Sigmoid colon (tissue), 3 donors: ENCODE measurements around the gene DNER.

ENCODE experiments used
- CTCF ChIP-seq, 4 experiments: fragments of 450-650 bp in 3 of 4; fragments of 200-600 bp in 1 of 4; IDR thresholded peaks; one replicate each; pipeline ENCODE4 v1.5.1; 2016 to 2019; ENCODE audit warnings: antibody characterized with exemption in 4 of 4, mild to moderate bottlenecking in 3 of 4, moderate library complexity in 2 of 4
- POLR2A ChIP-seq, 2 donors: fragments of 450-650 bp; IDR thresholded peaks; one replicate each; pipeline ENCODE4 v1.6.1; 2016; ENCODE audit warnings: antibody characterized with exemption in 2 of 2, mild to moderate bottlenecking in 2 of 2, moderate library complexity in 2 of 2

DNA sequence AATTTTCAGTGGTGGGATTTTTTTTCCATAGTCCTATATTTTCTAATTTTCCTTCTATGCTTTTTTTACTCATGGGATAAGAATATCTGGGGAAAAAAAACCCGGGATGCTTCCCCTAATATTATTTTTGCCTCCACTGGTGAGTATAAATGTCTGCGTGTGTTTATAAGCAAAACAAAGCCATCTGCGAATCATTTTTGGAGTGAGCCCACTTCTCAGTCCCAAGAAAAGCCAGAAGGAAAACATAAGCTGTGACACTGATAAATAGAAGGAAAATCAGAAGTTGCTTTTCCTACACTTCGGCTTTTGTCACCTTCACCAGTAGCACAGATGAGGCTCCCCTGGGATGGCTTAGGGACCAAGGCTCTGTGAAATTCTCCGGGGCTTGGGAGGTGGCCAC is 308.6 kb downstream of the DNER start:
- TF ChIP-seq CTCF (IDR thresholded peaks at IDR 0.05) (no peak), POLR2A (IDR thresholded peaks at IDR 0.05) (no peak)
